DOHH2 (cell line): Measurements from ENCODE around the gene FBXO38.

ENCODE experiments used
- CTCF ChIP-seq: fragments of 200-600 bp; sonication (generic); IDR thresholded peaks from one replicate; pipeline ENCODE4 v1.5.1; 2014; ENCODE audit warnings: antibody characterized with exemption, mild to moderate bottlenecking, low read depth, low read length; ENCODE audit not compliant: poor library complexity, severe bottlenecking
- EZH2phosphoT487 ChIP-seq: fragments of 200-600 bp; sonication (generic); IDR thresholded peaks from 2 replicates; pipeline ENCODE4 v1.6.1; 2017; ENCODE audit warnings: borderline replicate concordance, mild to moderate bottlenecking, antibody characterized with exemption, low read length, moderate library complexity, mixed read lengths

- TF ChIP-seq CTCF (no peak), EZH2phosphoT487 (no peak)
Observed at GRCh38 chr5:148378670-148379069, 5.1 kb upstream of the FBXO38 start.
